ENCODE data around the gene NR3C2. TPM values are rescaled to one million over a fixed set of nuclear protein-coding genes. Genes with fewer than 3 reads are reported as not detected.

The NR3C2 gene
- total RNA-seq, 1 experiment from 2014 or later, result 0.96 TPM

DNA sequence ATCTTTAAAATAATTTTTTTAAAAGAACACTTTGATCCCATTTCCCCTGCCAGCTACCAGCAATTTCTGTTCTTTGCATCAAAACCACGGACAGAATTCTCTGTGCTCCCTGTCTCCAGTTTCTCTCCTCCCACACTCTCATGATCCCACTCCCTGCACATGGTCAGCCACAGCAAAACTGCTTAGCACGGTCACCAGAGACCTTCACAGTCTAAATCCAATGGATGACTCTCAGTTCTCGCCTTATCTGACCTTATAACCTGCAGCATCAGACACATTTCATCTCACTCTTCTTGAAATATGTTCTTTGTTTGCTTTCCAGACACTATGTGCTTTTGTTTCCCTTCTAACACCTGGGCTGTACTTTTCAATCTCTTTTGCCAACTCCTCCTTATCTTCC is 131.5 kb downstream of the NR3C2 start:
- no peak overlapping the region for H2AFZ ChIP-seq
- no peaks in the 10 kb centered on the region for H3K79me2 ChIP-seq (ENCODE audit: low read depth)
- H4K20me1 ChIP-seq (ENCODE audit: insufficient read depth), result no peaks in the 10 kb centered on the region
- H3K27ac ChIP-seq, result no peak overlapping the region
- no peak for DNase-seq
- H3K4me3 ChIP-seq, result no peak overlapping the region
- H3K4me1 ChIP-seq (replicated peaks; ENCODE audit: insufficient read depth), result no peaks in the 10 kb centered on the region
- TF ChIP-seq, protein P1, sequence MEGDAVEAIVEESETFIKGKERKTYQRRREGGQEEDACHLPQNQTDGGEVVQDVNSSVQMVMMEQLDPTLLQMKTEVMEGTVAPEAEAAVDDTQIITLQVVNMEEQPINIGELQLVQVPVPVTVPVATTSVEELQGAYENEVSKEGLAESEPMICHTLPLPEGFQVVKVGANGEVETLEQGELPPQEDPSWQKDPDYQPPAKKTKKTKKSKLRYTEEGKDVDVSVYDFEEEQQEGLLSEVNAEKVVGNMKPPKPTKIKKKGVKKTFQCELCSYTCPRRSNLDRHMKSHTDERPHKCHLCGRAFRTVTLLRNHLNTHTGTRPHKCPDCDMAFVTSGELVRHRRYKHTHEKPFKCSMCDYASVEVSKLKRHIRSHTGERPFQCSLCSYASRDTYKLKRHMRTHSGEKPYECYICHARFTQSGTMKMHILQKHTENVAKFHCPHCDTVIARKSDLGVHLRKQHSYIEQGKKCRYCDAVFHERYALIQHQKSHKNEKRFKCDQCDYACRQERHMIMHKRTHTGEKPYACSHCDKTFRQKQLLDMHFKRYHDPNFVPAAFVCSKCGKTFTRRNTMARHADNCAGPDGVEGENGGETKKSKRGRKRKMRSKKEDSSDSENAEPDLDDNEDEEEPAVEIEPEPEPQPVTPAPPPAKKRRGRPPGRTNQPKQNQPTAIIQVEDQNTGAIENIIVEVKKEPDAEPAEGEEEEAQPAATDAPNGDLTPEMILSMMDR (conservative IDR thresholded peaks at IDR 0.05), result no peak
- no peak for TF ChIP-seq EZH2 (IDR thresholded peaks at IDR 0.05; ENCODE audit: low read depth)
- no peaks in the 10 kb centered on the region for H3K36me3 ChIP-seq (ENCODE audit: low read depth)
- no peaks in the 10 kb centered on the region for H3K9me3 ChIP-seq (ENCODE audit: insufficient read depth, low read depth)
- POLR2A ChIA-PET (ENCODE audit: unreplicated experiment), result no interaction called here
- no peaks in the 10 kb centered on the region for H3F3A ChIP-seq (ENCODE audit: insufficient read depth, low read depth)
- intact Hi-C loops (cut with micrococcal nuclease; ENCODE audit: unreplicated experiment), result no loop called here
- BruUV-seq (replicated peaks), result no TSS peak
- H3K4me2 ChIP-seq, result no peak overlapping the region
- H3K9me2 ChIP-seq (ENCODE audit: insufficient read depth), result no peaks in the 10 kb centered on the region
- CTCF ChIA-PET, result no interaction called here
- H3K27me3 ChIP-seq (ENCODE audit: insufficient read depth, low read depth), result no peaks in the 10 kb centered on the region

DNA sequence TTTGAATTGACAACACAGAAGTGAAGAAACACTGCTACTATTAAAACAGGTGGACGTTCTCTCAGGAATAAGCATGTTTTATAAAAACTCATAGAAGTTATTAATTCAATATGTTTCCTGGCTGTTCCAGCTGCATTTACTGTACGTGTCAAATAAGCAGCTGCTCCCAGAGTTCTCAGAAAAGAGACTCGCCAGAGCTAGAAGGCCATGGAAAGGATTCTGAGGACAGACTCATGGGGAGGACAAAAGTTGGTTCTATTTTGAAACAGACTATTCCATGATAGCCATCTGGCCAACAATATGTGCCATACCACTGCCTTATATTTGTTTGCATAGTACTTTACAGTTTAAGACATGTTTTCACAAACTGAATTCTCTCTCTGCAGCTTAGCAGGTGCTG is 136.5 kb downstream of the NR3C2 start:
- no peaks in the 10 kb centered on the region for H4K20me1 ChIP-seq (ENCODE audit: insufficient read depth)
- intact Hi-C loops (cut with micrococcal nuclease; ENCODE audit: unreplicated experiment), result no loop called here
- no peak overlapping the region for H2AFZ ChIP-seq
- no peaks in the 10 kb centered on the region for H3F3A ChIP-seq (ENCODE audit: insufficient read depth, low read depth)
- H3K4me3 ChIP-seq, result no peak overlapping the region
- no peaks in the 10 kb centered on the region for H3K36me3 ChIP-seq (ENCODE audit: low read depth)
- TF ChIP-seq, protein P1 (conservative IDR thresholded peaks at IDR 0.05), result no peak
- TF ChIP-seq EZH2 (IDR thresholded peaks at IDR 0.05; ENCODE audit: low read depth), result no peak
- DNase-seq, result no peak
- H3K27me3 ChIP-seq (ENCODE audit: insufficient read depth, low read depth), result no peaks in the 10 kb centered on the region
- BruUV-seq (replicated peaks), result no TSS peak
- no peaks in the 10 kb centered on the region for H3K4me1 ChIP-seq (replicated peaks; ENCODE audit: insufficient read depth)
- 0 out of 2 replicates have a peak, but pooled peaks cover 7% of the 10 kb centered on the region for H3K9me3 ChIP-seq (ENCODE audit: insufficient read depth, low read depth)
- H3K79me2 ChIP-seq (ENCODE audit: low read depth), result no peaks in the 10 kb centered on the region
- POLR2A ChIA-PET (ENCODE audit: unreplicated experiment), result interaction anchor here (0.6 kb wide), 1 partner anchor 415 kb away, joined by 4 read pairs; no protein-coding TSS in a partner anchor
- no peaks in the 10 kb centered on the region for H3K9me2 ChIP-seq (ENCODE audit: insufficient read depth)
- H3K4me2 ChIP-seq, result no peak overlapping the region
- H3K27ac ChIP-seq, result no peak overlapping the region
- CTCF ChIA-PET, result interaction anchor here (0.8 kb wide), 1 partner anchor 129 kb away, joined by 9 read pairs; no protein-coding TSS in a partner anchor

DNA sequence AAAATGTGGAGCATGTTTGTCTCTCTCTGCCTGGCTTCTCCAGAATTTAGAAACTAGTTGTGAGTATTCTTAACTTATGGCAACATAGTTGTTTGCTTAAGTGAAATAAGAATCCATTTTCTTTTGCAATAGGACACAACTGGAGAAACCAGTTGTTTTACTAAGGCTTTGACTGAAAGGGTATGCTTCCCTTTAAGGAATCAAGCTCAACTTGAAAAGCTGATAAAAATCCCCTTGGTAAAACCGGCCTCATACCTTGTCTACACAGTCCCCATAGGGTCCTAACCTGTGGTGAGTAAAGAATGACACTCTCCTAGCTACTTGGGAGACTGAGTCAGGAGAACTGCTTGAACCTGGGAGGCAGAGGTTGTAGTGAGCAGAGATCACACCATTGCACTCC is 139.8 kb downstream of the NR3C2 start:
- Histone ChIP-seq H3K9me2 (ENCODE audit: insufficient read depth) (no peaks in the 10 kb centered on the region), H3K9me3 (ENCODE audit: insufficient read depth, low read depth) (peaks cover 7% of the 10 kb centered on the region; the same call in 1 of the 2 replicates), H3F3A (ENCODE audit: insufficient read depth, low read depth) (no peaks in the 10 kb centered on the region), H3K4me2 (no peak overlapping the region), H2AFZ (no peak overlapping the region), H3K4me3 (no peak overlapping the region), H3K36me3 (ENCODE audit: low read depth) (no peaks in the 10 kb centered on the region), H4K20me1 (ENCODE audit: insufficient read depth) (no peaks in the 10 kb centered on the region), H3K27ac (no peak overlapping the region), H3K27me3 (ENCODE audit: insufficient read depth, low read depth) (no peaks in the 10 kb centered on the region), H3K4me1 (replicated peaks; ENCODE audit: insufficient read depth) (no peaks in the 10 kb centered on the region), H3K79me2 (ENCODE audit: low read depth) (no peaks in the 10 kb centered on the region)
- TF ChIP-seq, protein P1 (conservative IDR thresholded peaks at IDR 0.05), result no peak
- TF ChIP-seq EZH2 (IDR thresholded peaks at IDR 0.05; ENCODE audit: low read depth), result no peak
- intact Hi-C loops (cut with micrococcal nuclease; ENCODE audit: unreplicated experiment), result no loop called here
- BruUV-seq (replicated peaks), result no TSS peak
- CTCF ChIA-PET, result no interaction called here
- peak in 1 of 2 experiments; percentile 61 for DNase-seq
- POLR2A ChIA-PET (ENCODE audit: unreplicated experiment), result no interaction called here

Data from PC-9 (cell line).